Measurements from ENCODE around the gene BTBD7.

BTBD7 gene

DNA sequence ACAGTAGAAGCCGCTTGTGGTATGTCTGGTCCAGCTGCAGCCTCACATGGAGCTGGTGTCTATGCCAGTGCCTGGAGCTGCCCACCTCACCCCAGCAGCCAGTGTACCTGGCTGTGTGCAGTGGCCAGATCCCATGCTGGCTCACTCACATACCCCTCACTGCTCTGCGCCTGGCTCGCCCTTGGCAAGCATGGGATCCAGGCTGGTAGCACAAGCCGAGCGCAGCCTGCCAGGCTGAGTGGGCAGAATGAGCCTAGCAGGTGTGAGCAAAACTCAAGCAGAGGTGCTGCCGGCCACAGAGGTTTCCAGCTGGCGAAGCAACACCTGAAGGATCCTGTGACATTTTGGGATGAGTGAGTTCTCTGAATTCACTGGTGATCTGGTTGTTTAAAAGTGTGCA is 5.0 kb upstream of the BTBD7 start:
- DNase-seq (ENCODE audit: low read depth) = no peak
- H3K4me3 ChIP-seq (ENCODE audit: low read length) = no peak overlapping the region
- TF ChIP-seq, protein P1, sequence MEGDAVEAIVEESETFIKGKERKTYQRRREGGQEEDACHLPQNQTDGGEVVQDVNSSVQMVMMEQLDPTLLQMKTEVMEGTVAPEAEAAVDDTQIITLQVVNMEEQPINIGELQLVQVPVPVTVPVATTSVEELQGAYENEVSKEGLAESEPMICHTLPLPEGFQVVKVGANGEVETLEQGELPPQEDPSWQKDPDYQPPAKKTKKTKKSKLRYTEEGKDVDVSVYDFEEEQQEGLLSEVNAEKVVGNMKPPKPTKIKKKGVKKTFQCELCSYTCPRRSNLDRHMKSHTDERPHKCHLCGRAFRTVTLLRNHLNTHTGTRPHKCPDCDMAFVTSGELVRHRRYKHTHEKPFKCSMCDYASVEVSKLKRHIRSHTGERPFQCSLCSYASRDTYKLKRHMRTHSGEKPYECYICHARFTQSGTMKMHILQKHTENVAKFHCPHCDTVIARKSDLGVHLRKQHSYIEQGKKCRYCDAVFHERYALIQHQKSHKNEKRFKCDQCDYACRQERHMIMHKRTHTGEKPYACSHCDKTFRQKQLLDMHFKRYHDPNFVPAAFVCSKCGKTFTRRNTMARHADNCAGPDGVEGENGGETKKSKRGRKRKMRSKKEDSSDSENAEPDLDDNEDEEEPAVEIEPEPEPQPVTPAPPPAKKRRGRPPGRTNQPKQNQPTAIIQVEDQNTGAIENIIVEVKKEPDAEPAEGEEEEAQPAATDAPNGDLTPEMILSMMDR (conservative IDR thresholded peaks at IDR 0.05; ENCODE audit: low read length) = no peak

DNA sequence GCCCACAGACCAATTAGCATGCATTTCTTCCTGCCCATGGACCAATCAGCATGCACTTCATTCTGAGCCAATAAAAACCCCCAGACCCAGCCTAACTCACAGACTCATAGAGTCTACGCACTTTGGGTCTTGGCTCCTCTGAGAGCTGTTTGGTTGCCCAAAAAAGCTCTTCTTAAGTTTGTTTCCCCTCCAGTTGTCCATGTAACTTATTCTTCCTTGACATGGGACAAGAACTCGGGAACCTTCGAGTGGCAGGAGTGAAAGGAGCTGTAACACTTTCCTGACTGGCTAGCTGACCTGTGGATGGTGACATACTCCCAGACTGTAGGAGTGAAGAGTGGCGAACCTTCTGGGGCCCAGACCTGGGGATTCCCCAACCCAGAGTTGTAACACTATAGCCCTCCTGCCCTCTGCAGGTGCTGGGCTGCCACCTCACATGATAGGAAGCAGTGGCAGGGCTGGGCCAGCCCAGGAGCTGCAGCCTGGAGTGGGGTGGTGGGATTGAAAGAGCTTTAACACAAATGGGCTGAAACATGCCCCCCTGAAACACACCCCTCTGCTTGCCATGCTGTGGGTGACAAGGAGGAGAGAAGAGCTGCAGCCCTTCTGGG is 4.4 kb upstream of the BTBD7 start:
- TF ChIP-seq, protein P1 (conservative IDR thresholded peaks at IDR 0.05; ENCODE audit: low read length) = no peak

DNA sequence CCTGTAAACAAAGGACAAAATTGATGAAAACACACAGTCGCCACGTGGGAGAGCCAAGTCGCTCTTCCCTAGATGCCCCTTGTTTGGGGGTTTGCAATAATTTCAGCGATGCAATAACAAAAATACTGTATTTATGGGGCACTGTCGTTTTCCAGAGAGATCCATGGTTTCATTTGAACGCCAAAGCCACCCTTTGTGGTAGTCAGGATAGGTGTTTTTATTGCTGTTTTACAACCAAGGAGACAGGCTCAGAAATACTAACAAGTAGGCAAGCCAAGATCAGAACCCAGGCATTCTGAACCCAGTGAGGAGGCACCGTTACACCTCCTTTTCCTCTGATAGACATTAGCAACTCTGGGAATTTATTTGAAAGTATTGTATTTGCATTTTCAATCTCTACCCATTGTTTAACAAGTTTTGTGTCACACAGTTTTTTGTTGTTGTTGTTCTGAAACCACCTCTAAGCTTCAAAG is 831 bp upstream of the BTBD7 start:
- peak overlapping the region; percentile 89 for H3K4me3 ChIP-seq (ENCODE audit: low read length)
- TF ChIP-seq, protein P1 (conservative IDR thresholded peaks at IDR 0.05; ENCODE audit: low read length) = no peak
- no peak for DNase-seq (ENCODE audit: low read depth)

More for the DNA sequence above, 4.4 kb upstream of the BTBD7 start:
- DNase-seq (ENCODE audit: low read depth) = no peak
- no peak overlapping the region for H3K4me3 ChIP-seq (ENCODE audit: low read length)

DNA sequence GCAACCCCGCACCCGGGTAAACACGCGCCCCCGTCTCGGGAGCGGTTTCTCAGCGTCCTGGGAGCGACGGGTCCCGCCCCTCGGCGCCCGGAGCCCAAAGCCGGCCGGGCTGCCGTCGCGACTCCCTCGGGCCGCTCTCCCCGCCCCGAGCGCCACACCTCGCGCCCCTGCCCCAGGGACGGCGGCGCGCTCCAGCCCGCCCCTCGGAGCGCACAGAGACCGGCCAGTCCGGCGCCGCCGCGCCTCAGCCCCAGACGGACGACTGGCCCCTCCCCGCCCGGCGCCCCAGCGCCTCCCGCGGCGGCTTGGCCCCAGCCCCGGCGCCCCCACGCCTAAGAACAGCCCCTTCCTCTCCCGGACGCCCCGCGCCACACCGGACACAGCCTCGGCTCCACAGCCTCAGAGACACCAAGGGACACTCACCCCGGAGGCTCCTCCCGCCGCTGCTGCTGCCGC is 411 bp downstream of the BTBD7 start:
- DNase-seq (ENCODE audit: low read depth) = peak; percentile 37
- peak overlapping the region; percentile 75 for H3K4me3 ChIP-seq (ENCODE audit: low read length)
- TF ChIP-seq, protein P1 (conservative IDR thresholded peaks at IDR 0.05; ENCODE audit: low read length) = no peak

DNA sequence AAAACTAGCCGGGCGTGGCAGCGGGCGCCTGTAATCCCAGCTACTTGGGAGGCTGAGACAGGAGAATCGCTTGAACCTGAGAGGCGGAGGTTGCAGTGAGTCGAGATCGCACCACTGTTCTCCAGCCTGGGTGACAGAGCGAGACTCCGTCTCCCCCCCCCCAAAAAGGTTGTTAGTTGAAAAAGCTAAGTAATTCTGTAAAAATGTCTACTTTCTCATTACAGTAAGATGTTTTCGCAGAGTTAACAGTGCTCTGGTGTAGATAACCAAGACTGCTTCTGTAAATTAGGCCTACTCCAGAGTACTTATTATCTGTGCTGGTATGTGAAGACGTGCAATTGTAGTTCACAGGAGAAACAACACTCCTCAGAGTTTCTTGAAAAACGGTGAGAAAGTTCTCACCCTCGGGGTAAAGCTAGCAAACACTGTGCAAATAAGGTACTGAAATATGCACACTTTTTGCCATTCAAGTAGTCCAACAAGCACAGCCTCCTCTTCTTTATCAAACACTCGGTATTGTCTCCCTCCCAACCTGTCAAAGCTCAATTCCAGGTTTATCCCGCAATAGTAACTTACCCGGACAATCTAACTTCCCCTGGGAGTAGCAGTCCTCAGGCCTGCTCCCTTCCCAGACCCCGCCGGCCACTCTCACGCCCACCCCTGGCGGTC is 974 bp downstream of the BTBD7 start:
- peak; percentile 9 for DNase-seq (ENCODE audit: low read depth)
- H3K4me3 ChIP-seq (ENCODE audit: low read length) = peak overlapping the region; percentile 75

DNA sequence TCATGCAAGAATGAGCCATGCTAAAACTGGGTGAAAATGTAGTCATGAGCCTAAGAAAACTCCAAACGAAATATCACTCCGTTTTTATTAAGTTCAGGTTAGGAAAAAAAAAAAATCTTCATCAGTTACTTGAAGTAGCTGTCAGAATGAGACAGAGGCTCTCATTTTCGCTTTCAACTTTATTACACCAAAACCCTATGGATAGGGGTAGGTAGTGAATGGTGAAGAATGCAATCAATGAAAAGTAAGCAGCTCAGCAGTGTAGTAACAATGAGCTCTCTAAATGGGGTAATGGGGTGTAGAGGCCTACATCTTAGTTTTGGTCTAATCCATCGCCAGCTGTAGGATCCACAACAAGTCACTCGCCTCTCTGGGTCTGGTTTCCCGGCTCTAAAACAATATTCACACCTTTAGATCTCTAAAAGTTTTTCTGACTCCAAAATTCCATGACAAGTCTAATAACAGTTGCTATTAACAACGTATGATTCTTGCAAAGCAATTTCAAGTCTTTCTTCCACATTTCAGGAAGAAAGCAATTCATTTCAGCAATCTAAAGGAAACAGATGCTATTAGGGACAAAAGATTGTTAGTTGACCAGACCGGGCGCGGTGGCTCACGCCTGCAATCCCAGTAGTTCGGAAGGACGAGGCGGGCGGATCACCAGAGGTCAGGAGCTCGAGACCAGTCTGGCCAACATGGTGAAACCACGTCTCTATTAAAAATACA is 1.7 kb downstream of the BTBD7 start:
- H3K4me3 ChIP-seq (ENCODE audit: low read length) = peak overlapping the region; percentile 75
- TF ChIP-seq, protein P1 (conservative IDR thresholded peaks at IDR 0.05; ENCODE audit: low read length) = no peak
- DNase-seq (ENCODE audit: low read depth) = no peak

More for the DNA sequence above, 974 bp downstream of the BTBD7 start:
- TF ChIP-seq, protein P1 (conservative IDR thresholded peaks at IDR 0.05; ENCODE audit: low read length) = no peak
